Measurements from ENCODE around the gene SHFL. TPM values are rescaled to one million over a fixed set of nuclear protein-coding genes. Genes with fewer than 3 reads are reported as not detected.

Gene SHFL
- total RNA-seq, 4 donors from 2014 or later = 17.4 to 34.9 (median 26.1) TPM

DNA sequence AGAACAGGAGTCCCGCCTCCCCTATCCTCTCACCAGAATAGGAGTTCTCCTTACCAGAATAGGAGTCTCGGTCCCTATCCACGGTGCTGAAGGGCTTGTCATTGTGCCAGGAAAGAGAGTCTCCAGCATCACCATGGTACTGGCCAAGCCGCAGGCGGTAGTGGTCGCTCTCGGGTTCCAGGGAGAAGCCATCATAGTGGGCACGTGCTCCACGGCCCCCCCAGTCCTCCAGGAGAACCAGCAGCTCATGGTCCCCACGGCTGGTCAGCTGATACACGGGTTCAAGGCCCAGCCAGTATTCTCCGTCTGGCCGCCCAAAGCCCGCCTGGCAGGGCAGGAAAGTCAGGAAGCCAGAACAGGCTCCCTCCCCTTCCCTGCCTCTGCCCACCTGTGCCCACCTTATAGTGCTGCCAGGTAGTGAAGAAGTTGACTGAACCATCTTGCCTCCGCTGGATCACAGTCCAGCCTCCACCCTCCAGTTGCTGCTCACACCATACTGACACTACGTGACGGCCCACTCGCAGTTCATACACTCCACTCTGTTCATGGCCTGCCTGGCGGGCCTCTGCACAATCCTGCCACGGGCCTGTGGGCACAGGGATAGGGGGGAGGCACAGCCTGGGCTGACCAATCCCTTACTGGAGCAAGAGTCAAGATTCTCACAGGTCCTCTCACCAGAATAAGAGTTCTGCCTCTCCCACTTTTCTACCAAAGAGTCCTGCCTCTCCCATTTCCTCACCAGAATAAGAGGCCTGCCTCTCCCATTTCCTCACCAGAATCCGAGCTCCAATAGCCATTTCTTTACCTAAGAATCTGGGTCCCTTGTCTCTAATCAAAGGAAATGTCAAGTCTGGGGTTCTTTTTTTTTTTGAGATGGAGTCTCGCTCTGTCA is 7.4 kb downstream of the SHFL start:
- Histone ChIP-seq H3K27ac (replicated peaks in 1 of 4) (no peak overlapping the region), H3K4me1 (peaks cover 9 to 18% (median 17%) of the 10 kb centered on the region in 4 donors), H3K36me3 (peaks cover 6 to 47% (median 37%) of the 10 kb centered on the region in 4 donors), H3K9me3 (no peaks in the 10 kb centered on the region), H3K4me3 (no peak overlapping the region), H3K27me3 (no peaks in the 10 kb centered on the region)
- intact Hi-C loops (cut with DNase I) = no loop called here
- TF ChIP-seq POLR2AphosphoS5 (IDR thresholded peaks at IDR 0.05) (no peak), EP300 (IDR thresholded peaks at IDR 0.05) (no peak), POLR2A (IDR thresholded peaks at IDR 0.05; ENCODE audit: low read depth) (no peak)
- TF ChIP-seq, protein P1, sequence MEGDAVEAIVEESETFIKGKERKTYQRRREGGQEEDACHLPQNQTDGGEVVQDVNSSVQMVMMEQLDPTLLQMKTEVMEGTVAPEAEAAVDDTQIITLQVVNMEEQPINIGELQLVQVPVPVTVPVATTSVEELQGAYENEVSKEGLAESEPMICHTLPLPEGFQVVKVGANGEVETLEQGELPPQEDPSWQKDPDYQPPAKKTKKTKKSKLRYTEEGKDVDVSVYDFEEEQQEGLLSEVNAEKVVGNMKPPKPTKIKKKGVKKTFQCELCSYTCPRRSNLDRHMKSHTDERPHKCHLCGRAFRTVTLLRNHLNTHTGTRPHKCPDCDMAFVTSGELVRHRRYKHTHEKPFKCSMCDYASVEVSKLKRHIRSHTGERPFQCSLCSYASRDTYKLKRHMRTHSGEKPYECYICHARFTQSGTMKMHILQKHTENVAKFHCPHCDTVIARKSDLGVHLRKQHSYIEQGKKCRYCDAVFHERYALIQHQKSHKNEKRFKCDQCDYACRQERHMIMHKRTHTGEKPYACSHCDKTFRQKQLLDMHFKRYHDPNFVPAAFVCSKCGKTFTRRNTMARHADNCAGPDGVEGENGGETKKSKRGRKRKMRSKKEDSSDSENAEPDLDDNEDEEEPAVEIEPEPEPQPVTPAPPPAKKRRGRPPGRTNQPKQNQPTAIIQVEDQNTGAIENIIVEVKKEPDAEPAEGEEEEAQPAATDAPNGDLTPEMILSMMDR (IDR thresholded peaks at IDR 0.05) = no peak
- 88% methylated on average over 17 of the region's 22 CpGs for WGBS
- no peak for DNase-seq (ENCODE audit: extremely low spot score)

DNA sequence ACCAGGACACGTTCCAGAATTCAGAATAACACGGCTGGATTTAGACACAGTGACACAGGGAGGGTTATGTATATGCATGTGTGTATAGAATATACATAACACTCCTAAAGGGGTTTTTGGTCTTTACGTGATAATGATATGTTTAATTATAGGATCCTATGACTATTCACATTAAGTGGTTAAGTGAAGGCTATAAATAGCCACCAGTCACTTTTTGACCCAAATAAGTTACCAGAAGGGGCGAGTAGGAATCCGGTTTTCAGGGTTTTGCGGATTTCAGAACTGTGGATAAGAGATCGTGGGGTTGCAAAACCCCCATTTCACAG is 9.5 kb downstream of the SHFL start:
- Histone ChIP-seq H3K9me3 (no peaks in the 10 kb centered on the region), H3K4me3 (peak overlapping the region; percentile 53 to 57 (median 56)), H3K27me3 (no peaks in the 10 kb centered on the region), H3K27ac (replicated peaks in 1 of 4) (peak overlapping the region; percentile 70 to 83 (median 74)), H3K36me3 (peaks cover 0 to 30% (median 24%) of the 10 kb centered on the region in 4 donors), H3K4me1 (peaks cover 9 to 18% (median 17%) of the 10 kb centered on the region in 4 donors)
- WGBS = 45% methylated on average over 7 of the region's 7 CpGs
- intact Hi-C loops (cut with DNase I) = no loop called here
- TF ChIP-seq, protein P1 (IDR thresholded peaks at IDR 0.05) = no peak
- no peak for TF ChIP-seq EP300 (IDR thresholded peaks at IDR 0.05)
- no peak for DNase-seq (ENCODE audit: extremely low spot score)

DNA sequence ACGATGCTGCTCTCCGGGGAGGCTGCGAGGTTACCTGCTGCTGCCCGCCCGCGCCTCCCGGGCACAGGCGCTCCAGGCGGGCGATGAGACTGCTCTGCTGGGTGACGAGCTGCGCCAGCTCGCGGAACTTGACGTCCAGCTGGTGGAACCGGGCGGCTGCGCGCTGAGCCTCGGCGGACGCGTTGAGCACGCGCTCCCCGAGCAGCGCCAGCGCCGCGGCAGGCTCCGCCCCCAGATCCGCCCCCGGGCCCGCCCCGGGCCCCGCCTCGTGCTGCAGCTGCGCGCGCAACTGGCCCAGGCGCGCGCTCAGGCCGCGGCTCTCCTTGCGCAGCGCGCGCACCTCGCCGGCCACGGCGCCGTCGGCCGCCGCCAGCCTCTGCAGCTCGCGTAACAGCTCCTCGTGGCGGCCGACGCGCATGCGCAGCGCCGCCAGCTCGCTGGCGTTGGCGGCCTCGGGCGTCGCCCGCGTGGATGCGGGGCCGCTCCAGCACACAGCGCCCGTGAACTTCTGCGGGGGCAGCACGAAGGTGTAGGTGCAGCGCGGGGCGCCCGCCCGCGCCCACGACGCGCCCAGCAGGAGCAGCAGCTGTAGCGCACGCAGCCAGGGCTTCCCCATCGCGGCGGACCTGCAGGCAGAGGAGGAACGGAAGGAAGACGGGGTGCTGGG is 10.0 kb downstream of the SHFL start:
- WGBS = 14% methylated on average over 10 of the region's 97 CpGs
- TF ChIP-seq EP300 (IDR thresholded peaks at IDR 0.05) (no peak), POLR2A (IDR thresholded peaks at IDR 0.05; ENCODE audit: low read depth) (peak; percentile 9), POLR2AphosphoS5 (IDR thresholded peaks at IDR 0.05) (peak; percentile 64 to 79)
- TF ChIP-seq, protein P1 (IDR thresholded peaks at IDR 0.05) = peak in 1 of 3 experiments; percentile 40
- intact Hi-C loops (cut with DNase I) = no loop called here
- Histone ChIP-seq H3K4me3 (peak overlapping the region; percentile 53 to 57 (median 56)), H3K36me3 (peaks cover 0 to 25% (median 20%) of the 10 kb centered on the region in 4 donors), H3K27me3 (no peaks in the 10 kb centered on the region), H3K27ac (replicated peaks in 1 of 4) (peak overlapping the region; percentile 70 to 83 (median 76)), H3K9me3 (no peaks in the 10 kb centered on the region), H3K4me1 (peaks cover 9 to 18% (median 17%) of the 10 kb centered on the region in 4 donors)
- peak; percentile 93 for DNase-seq (ENCODE audit: extremely low spot score)

DNA sequence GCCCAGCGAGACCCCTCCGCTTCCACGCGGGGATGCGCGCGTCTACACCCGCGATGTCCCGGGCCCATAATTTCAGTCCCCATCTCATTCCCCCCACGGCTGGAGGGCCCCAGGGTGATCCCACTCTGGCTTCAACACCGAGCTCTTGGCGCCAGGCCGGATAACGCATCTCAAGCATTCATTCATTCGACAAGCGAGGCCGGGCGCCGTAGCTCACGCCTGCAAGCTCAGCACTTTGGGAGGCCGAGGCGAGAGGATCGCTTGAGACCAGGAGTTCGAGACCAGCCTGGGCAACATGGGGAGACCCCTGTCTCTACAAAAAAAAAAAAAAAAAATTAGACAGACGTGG is 10.5 kb downstream of the SHFL start:
- intact Hi-C loops (cut with DNase I) = no loop called here
- 32% methylated on average over 15 of the region's 26 CpGs for WGBS
- H3K36me3 ChIP-seq = peaks cover 0 to 20% (median 15%) of the 10 kb centered on the region in 4 donors
- no peak for DNase-seq (ENCODE audit: extremely low spot score)
- H3K9me3 ChIP-seq = no peaks in the 10 kb centered on the region
- peaks cover 9 to 18% (median 17%) of the 10 kb centered on the region in 4 donors for H3K4me1 ChIP-seq
- TF ChIP-seq POLR2A (IDR thresholded peaks at IDR 0.05; ENCODE audit: low read depth) (no peak), EP300 (IDR thresholded peaks at IDR 0.05) (no peak), POLR2AphosphoS5 (IDR thresholded peaks at IDR 0.05) (no peak)
- TF ChIP-seq, protein P1 (IDR thresholded peaks at IDR 0.05) = no peak
- peak overlapping the region; percentile 66 to 83 (median 75) for H3K27ac ChIP-seq (replicated peaks in 1 of 4)
- H3K4me3 ChIP-seq = peak overlapping the region; percentile 53 to 57 (median 56)
- no peaks in the 10 kb centered on the region for H3K27me3 ChIP-seq

Data from esophagus muscularis mucosa (tissue), 4 donors.